Ramos (cell line): ENCODE measurements around the gene ACTRT3.

Experiments used
- in situ Hi-C: fragments of 300-500 bp; cut with MboI; formaldehyde crosslinking; loops from one replicate; pipeline ENCODE4 v1.14.3; 2022; ENCODE audit warnings: low sequenced_read_pairs; ENCODE audit not compliant: unreplicated experiment

ACTRT3 gene

GRCh38 chr3:169769287-169770181 lies at the start of gene ACTRT3:
TSS of gene ACTRT3 (minus strand) at chr3:169769561. CDS start at chr3:169769520, 41 bp downstream.
- in situ Hi-C loops: loop anchor here (5.0 to 25.0 kb wide), 3 partner anchors 165 to 593 kb away; partner anchors contain the start of gene SKIL

GRCh38 chr3:169818316-169818715 lies 49.0 kb upstream of the ACTRT3 start:
- in situ Hi-C loops: no loop called here

GRCh38 chr3:169815590-169816150 lies 46.3 kb upstream of the ACTRT3 start:
- in situ Hi-C loops: no loop called here

- in situ Hi-C loops: no loop called here
Observed at GRCh38 chr3:169813757-169814517, 44.6 kb upstream of the ACTRT3 start.

GRCh38 chr3:169813278-169813677 lies 43.9 kb upstream of the ACTRT3 start:
- in situ Hi-C loops: no loop called here

GRCh38 chr3:169812332-169813235 lies 43.2 kb upstream of the ACTRT3 start, which contains the start of the genes LRRC34 and LRRIQ4:
TSS of gene LRRC34 (minus strand) at chr3:169812904. CDS start at chr3:169812548, 356 bp downstream.
TSS of gene LRRIQ4 (plus strand) at chr3:169812870. CDS start at chr3:169821922, 9,052 bp downstream.
- in situ Hi-C loops: no loop called here

- in situ Hi-C loops: no loop called here
Observed at GRCh38 chr3:169811631-169812331, 42.4 kb upstream of the ACTRT3 start.

- in situ Hi-C loops: no loop called here
Observed at GRCh38 chr3:169809230-169809795, 40.0 kb upstream of the ACTRT3 start.

GRCh38 chr3:169804681-169805080 lies 35.3 kb upstream of the ACTRT3 start:
- in situ Hi-C loops: no loop called here

- in situ Hi-C loops: no loop called here
Observed at GRCh38 chr3:169792359-169792758, 23.0 kb upstream of the ACTRT3 start.

GRCh38 chr3:169790687-169791429 lies 21.5 kb upstream of the ACTRT3 start:
- in situ Hi-C loops: no loop called here

- in situ Hi-C loops: no loop called here
Observed at GRCh38 chr3:169790219-169790618, 20.9 kb upstream of the ACTRT3 start.

GRCh38 chr3:169787791-169788190 lies 18.4 kb upstream of the ACTRT3 start:
- in situ Hi-C loops: no loop called here

GRCh38 chr3:169787120-169787519 lies 17.8 kb upstream of the ACTRT3 start:
- in situ Hi-C loops: no loop called here

- in situ Hi-C loops: no loop called here
Observed at GRCh38 chr3:169781209-169781855, 12.0 kb upstream of the ACTRT3 start.

- in situ Hi-C loops: no loop called here
Observed at GRCh38 chr3:169780742-169781141, 11.4 kb upstream of the ACTRT3 start.

- in situ Hi-C loops: no loop called here
Observed at GRCh38 chr3:169777822-169778221, 8.5 kb upstream of the ACTRT3 start.
